Measurements from ENCODE around the gene LCLAT1. TPM values are rescaled to one million over a fixed set of nuclear protein-coding genes. Genes with fewer than 3 reads are reported as not detected.
A peak's percentile ranks its signal among the peaks of the same experiment; 100 is the strongest.

The LCLAT1 gene
- total RNA-seq, 1 donor from 2014 or later: 15.4 TPM

- DNase-seq (ENCODE audit: low read depth): peak; percentile 99
These were observed 217.8 kb downstream of the LCLAT1 start for GRCh38 chr2:30664761-30665358.

- peak; percentile 25 for DNase-seq (ENCODE audit: low read depth)
These were observed 218.8 kb downstream of the LCLAT1 start for GRCh38 chr2:30665761-30666265.

- DNase-seq (ENCODE audit: low read depth): peak; percentile 61
These were observed 219.3 kb downstream of the LCLAT1 start for GRCh38 chr2:30666266-30666874.

- no peak for DNase-seq (ENCODE audit: low read depth)
These were observed 223.4 kb downstream of the LCLAT1 start for GRCh38 chr2:30670453-30670852.

- DNase-seq (ENCODE audit: low read depth): no peak
These were observed 226.1 kb downstream of the LCLAT1 start for GRCh38 chr2:30673127-30673526.

- peak; percentile 53 for DNase-seq (ENCODE audit: low read depth)
These were observed 228.7 kb downstream of the LCLAT1 start for GRCh38 chr2:30675758-30676157.

- DNase-seq (ENCODE audit: low read depth): no peak
These were observed 230.2 kb downstream of the LCLAT1 start for GRCh38 chr2:30677231-30677630.

GRCh38 chr2:30677861-30678385 lies 230.9 kb downstream of the LCLAT1 start:
- no peak for DNase-seq (ENCODE audit: low read depth)

- no peak for DNase-seq (ENCODE audit: low read depth)
These were observed 231.5 kb downstream of the LCLAT1 start for GRCh38 chr2:30678410-30679137.

GRCh38 chr2:30679426-30680088 lies 232.5 kb downstream of the LCLAT1 start:
- no peak for DNase-seq (ENCODE audit: low read depth)

- no peak for DNase-seq (ENCODE audit: low read depth)
These were observed 233.1 kb downstream of the LCLAT1 start for GRCh38 chr2:30680121-30680520.

GRCh38 chr2:30681022-30681421 lies 234.0 kb downstream of the LCLAT1 start:
- DNase-seq (ENCODE audit: low read depth): no peak

- no peak for DNase-seq (ENCODE audit: low read depth)
These were observed 236.3 kb downstream of the LCLAT1 start for GRCh38 chr2:30683236-30683956.

- DNase-seq (ENCODE audit: low read depth): no peak
These were observed 237.0 kb downstream of the LCLAT1 start for GRCh38 chr2:30684026-30684425.

GRCh38 chr2:30684516-30684915 lies 237.5 kb downstream of the LCLAT1 start:
- no peak for DNase-seq (ENCODE audit: low read depth)

GRCh38 chr2:30684996-30685395 lies 237.9 kb downstream of the LCLAT1 start:
- no peak for DNase-seq (ENCODE audit: low read depth)

- no peak for DNase-seq (ENCODE audit: low read depth)
These were observed 239.0 kb downstream of the LCLAT1 start for GRCh38 chr2:30686000-30686399.

GRCh38 chr2:30686669-30687068 lies 239.6 kb downstream of the LCLAT1 start:
- no peak for DNase-seq (ENCODE audit: low read depth)

GRCh38 chr2:30688956-30689401 lies 241.9 kb downstream of the LCLAT1 start:
- DNase-seq (ENCODE audit: low read depth): peak; percentile 73

GRCh38 chr2:30689496-30690125 lies 242.6 kb downstream of the LCLAT1 start:
- no peak for DNase-seq (ENCODE audit: low read depth)
